Lower leg skin (tissue), 3 donors: ENCODE data around the gene PLK3.

Experiments
- POLR2A ChIP-seq, 2 donors: fragments of 450-650 bp; IDR thresholded peaks; one replicate each; pipeline ENCODE4 v1.6.1; 2016 to 2017; ENCODE audit warnings: antibody characterized with exemption in 2 of 2, mild to moderate bottlenecking in 1 of 2, moderate library complexity in 1 of 2
- TF ChIP-seq, protein P1 (sequence below), 3 donors: fragments of 450-650 bp; IDR thresholded peaks; one replicate each; pipeline ENCODE4 v1.5.1; 2016; ENCODE audit warnings: antibody characterized with exemption in 3 of 3, mild to moderate bottlenecking in 3 of 3, moderate library complexity in 2 of 3

DNA sequence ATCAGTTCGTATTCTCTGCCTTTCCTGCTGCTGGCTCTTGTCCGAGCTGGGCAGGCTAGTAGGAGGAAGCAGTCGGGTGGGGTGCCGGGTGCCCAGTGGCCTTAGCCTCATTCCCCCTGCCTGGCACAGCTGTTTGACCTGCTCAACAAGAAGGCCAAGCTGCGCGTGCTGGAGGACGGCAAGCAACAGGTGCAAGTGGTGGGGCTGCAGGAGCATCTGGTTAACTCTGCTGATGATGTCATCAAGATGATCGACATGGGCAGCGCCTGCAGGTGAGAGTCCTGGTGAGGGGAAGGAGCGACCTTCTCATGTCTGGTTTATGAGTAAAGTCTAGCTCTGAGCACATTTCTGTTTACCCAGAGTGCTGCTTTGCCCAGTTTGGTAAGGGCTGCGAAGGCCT is 41.1 kb upstream of the PLK3 start:
- TF ChIP-seq, protein P1, sequence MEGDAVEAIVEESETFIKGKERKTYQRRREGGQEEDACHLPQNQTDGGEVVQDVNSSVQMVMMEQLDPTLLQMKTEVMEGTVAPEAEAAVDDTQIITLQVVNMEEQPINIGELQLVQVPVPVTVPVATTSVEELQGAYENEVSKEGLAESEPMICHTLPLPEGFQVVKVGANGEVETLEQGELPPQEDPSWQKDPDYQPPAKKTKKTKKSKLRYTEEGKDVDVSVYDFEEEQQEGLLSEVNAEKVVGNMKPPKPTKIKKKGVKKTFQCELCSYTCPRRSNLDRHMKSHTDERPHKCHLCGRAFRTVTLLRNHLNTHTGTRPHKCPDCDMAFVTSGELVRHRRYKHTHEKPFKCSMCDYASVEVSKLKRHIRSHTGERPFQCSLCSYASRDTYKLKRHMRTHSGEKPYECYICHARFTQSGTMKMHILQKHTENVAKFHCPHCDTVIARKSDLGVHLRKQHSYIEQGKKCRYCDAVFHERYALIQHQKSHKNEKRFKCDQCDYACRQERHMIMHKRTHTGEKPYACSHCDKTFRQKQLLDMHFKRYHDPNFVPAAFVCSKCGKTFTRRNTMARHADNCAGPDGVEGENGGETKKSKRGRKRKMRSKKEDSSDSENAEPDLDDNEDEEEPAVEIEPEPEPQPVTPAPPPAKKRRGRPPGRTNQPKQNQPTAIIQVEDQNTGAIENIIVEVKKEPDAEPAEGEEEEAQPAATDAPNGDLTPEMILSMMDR (IDR thresholded peaks at IDR 0.05) = no peak
- TF ChIP-seq POLR2A (IDR thresholded peaks at IDR 0.05) = no peak
